Gastroesophageal sphincter (tissue), 4 donors: Measurements from ENCODE around the gene MEN1. TPM values are rescaled to one million over a fixed set of nuclear protein-coding genes. Genes with fewer than 3 reads are reported as not detected.

Source experiments
- ATAC-seq: fragments of 150-250 bp; one replicate; pipeline ENCODE4 v1.9.1; 2016; ENCODE audit warnings: mild to moderate bottlenecking, moderate library complexity
- H3K27ac ChIP-seq, 4 donors: fragments of 200-600 bp; sonication (generic) in 3 of 4; 1 replicate in 3 of 4; 2 replicates in 1 of 4; pipeline ENCODE4 v1.5.1; 2016 to 2019
- H3K27me3 ChIP-seq: fragments of 200-600 bp; sonication (generic); one replicate; pipeline ENCODE4 v1.5.1; 2019
- H3K36me3 ChIP-seq, 2 donors: fragments of 200-600 bp; sonication (generic); one replicate each; pipeline ENCODE4 v1.5.1; 2019; ENCODE audit warnings: control low read depth in 1 of 2
- H3K4me1 ChIP-seq, 3 donors: fragments of 200-600 bp; sonication (generic); 1 replicate in 2 of 3; 2 replicates in 1 of 3; pipeline ENCODE4 v1.5.1; 2016 to 2019; ENCODE audit warnings: control low read depth in 2 of 3
- H3K4me3 ChIP-seq, 2 donors: fragments of 200-600 bp; sonication (generic); one replicate each; pipeline ENCODE4 v1.5.1; 2019; ENCODE audit warnings: mild to moderate bottlenecking in 1 of 2, moderate library complexity in 1 of 2
- H3K9me3 ChIP-seq, 3 donors: fragments of 200-600 bp; sonication (generic); one replicate each; pipeline ENCODE4 v1.5.1; 2017 to 2019; ENCODE audit warnings: control low read depth in 2 of 3
- EP300 ChIP-seq: sonication (generic); formaldehyde crosslinking; IDR thresholded peaks from one replicate; pipeline ENCODE4 v1.6.1; 2017; ENCODE audit warnings: antibody characterized with exemption, mild to moderate bottlenecking
- POLR2A ChIP-seq, 2 donors: fragments of 450-650 bp; IDR thresholded peaks; one replicate each; pipeline ENCODE4 v1.6.1; 2017; ENCODE audit warnings: antibody characterized with exemption in 2 of 2, mild to moderate bottlenecking in 2 of 2, moderate library complexity in 1 of 2
- POLR2AphosphoS5 ChIP-seq: sonication (generic); formaldehyde crosslinking; IDR thresholded peaks from one replicate; pipeline ENCODE4 v1.6.1; 2017; ENCODE audit warnings: antibody characterized with exemption
- WGBS, 2 donors: methylation state at CpG; one replicate each; pipeline ENCODE4 v1.1.5; 2018; ENCODE audit warnings: low coverage in 1 of 2; 5-methylcytosine and 5-hydroxymethylcytosine counted together
- total RNA-seq, 4 donors: library from RNA; depleted of rRNA; stranded (reverse); fragments of >200 nt; gene quantifications; one replicate each; pipeline ENCODE4 v1.1.0, GENCODE V29; 2016
- TF ChIP-seq, protein P1 (sequence below), 4 experiments: fragments of 200-600 bp in 2 of 4; fragments of 450-650 bp in 2 of 4; sonication (generic) in 1 of 4; IDR thresholded peaks; one replicate each; pipeline ENCODE4 v1.5.1; 2017 to 2019; ENCODE audit warnings: antibody characterized with exemption in 4 of 4, mild to moderate bottlenecking in 2 of 4, moderate library complexity in 2 of 4

MEN1 gene
- total RNA-seq, 4 donors from 2014 or later, result 7.1 to 20.9 (median 11.6) TPM

DNA sequence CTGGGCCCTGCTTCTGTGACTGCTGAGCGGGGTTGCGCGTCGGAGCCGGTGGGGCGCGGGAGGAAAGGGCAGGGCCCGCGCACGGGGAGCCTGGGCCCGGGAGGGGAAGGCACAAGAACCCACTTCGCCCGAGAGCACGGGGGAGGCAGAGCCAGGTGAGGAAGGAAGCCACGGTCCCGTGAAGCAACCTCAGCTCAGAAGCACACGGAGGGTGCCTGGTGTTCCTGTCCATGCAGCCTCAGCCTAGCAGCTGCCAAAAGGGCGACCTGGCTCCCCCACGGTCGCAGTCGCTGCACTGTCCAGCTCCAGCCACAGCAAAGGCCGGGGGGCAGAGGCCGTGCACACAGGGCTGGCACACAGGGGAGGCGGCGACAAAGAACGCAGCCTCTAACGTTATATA lies 43.4 kb upstream of the MEN1 start:
- WGBS, 2 donors, result 73 to 81% methylated on average over 17 to 19 of the region's 27 CpGs
- Histone ChIP-seq H3K4me1 (peaks cover 15 to 99% (median 72%) of the 10 kb centered on the region in 3 donors), H3K27ac (peak overlapping the region in 3 of 4 donors; percentile 90 to 97 (median 97)), H3K4me3 (no peak overlapping the region), H3K27me3 (no peaks in the 10 kb centered on the region), H3K9me3 (no peaks in the 10 kb centered on the region), H3K36me3 (peaks cover 0 to 42% of the 10 kb centered on the region in 2 donors)
- ATAC-seq, result no peak
- TF ChIP-seq POLR2A (IDR thresholded peaks at IDR 0.05), result no peak
- no peak for TF ChIP-seq POLR2AphosphoS5
- TF ChIP-seq EP300, result no peak
- TF ChIP-seq, protein P1, sequence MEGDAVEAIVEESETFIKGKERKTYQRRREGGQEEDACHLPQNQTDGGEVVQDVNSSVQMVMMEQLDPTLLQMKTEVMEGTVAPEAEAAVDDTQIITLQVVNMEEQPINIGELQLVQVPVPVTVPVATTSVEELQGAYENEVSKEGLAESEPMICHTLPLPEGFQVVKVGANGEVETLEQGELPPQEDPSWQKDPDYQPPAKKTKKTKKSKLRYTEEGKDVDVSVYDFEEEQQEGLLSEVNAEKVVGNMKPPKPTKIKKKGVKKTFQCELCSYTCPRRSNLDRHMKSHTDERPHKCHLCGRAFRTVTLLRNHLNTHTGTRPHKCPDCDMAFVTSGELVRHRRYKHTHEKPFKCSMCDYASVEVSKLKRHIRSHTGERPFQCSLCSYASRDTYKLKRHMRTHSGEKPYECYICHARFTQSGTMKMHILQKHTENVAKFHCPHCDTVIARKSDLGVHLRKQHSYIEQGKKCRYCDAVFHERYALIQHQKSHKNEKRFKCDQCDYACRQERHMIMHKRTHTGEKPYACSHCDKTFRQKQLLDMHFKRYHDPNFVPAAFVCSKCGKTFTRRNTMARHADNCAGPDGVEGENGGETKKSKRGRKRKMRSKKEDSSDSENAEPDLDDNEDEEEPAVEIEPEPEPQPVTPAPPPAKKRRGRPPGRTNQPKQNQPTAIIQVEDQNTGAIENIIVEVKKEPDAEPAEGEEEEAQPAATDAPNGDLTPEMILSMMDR (IDR thresholded peaks at IDR 0.05), result no peak

DNA sequence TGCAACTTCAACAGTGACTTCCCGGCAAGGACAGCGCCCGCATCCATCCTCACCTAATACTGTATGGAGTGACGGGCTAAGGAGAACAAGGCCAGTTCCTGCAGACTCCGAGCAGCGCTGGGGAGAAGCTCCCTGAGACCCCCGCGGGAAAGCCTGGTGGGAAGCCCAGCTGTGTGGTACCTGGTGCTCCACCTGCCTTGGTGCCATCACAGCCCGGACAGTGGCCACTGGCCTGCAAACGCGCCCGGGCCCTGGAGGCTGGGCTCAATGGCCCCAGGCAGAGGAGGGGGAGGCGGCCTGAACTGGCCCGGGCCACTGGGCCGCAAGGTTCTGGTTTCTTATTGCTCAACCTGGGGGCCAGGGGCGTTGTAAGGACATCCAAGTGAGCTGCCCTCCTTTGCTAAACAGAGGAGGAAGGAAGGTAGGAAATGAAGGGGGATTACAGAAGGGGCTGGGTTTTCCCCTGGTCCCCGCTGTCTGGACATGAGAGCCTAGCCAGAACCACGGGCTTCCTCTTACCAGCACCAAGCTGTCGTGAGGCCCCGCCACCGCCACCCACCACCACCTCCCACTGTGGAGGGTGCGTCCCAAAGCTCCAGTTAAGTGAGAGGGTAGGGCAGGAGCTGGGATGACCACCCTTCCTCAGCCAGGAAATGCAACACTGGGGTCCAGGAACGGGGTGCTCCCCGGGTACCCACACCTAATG lies 42.6 kb upstream of the MEN1 start:
- WGBS, 2 donors, result 43 to 88% methylated on average over 4 of the region's 24 CpGs
- peak overlapping the region in 3 of 4 donors; percentile 90 to 97 (median 97) for H3K27ac ChIP-seq
- no peaks in the 10 kb centered on the region for H3K9me3 ChIP-seq
- H3K4me1 ChIP-seq, result peaks cover 15 to 99% (median 68%) of the 10 kb centered on the region in 3 donors
- TF ChIP-seq, protein P1 (IDR thresholded peaks at IDR 0.05), result no peak
- TF ChIP-seq POLR2AphosphoS5, result no peak
- no peak for TF ChIP-seq EP300
- no peak for TF ChIP-seq POLR2A (IDR thresholded peaks at IDR 0.05)
- no peaks in the 10 kb centered on the region for H3K27me3 ChIP-seq
- ATAC-seq, result no peak
- peaks cover 0 to 35% of the 10 kb centered on the region in 2 donors for H3K36me3 ChIP-seq
- no peak overlapping the region for H3K4me3 ChIP-seq

DNA sequence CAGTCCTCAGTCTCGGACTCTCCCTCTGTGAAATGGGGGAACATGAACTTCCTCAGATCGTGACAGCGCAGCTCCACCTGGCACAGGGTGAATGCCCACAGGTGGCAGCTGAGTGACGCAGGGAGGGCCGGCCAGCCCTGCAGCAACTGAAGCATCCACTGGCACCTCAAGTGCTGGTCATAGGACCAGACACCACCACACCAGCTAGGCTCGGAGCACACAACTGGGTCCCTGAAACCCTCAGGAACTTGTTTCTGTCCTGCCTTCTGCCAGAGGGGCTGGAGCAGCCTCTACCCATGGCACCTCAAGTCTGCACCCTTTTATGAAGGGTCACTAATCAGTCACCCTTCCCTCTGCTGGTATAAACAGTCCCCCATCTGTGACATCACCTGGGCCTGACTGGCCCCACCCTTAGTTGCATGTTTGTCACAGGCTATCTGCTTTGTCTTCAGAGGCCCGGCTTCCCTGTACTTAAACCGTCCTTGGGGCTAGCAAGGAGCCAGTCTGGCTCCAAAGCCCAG lies 41.5 kb upstream of the MEN1 start:
- H3K4me1 ChIP-seq, result peaks cover 15 to 98% (median 66%) of the 10 kb centered on the region in 3 donors

DNA sequence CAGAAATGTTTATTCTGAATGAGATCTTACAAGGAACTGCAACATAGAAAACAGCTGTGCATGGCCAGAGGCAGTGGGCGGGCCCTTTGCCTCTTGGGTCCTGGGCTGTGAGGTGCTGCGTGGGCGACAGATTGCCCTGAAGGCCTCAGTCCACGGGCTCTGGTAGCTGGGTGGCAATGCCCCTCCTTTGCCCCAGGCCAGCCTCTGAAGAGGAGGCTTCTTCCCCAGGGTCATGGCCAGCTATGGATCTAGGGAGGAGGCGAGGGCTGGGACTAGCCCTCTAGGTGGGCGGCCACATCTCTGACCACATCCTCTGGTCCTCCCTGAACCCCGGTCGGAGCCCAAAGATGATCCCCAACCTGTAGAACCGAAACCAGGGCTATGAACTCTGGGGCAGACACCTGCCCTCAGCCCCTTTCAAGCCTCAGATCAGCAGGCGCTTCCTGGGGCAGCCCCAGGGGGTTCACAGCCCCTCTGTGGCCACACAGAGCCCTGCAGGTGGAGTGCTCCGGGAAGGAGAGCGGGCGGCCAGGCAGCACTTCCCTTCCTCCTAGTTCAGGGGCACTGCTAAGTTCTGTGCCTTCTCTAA lies 40.7 kb upstream of the MEN1 start:
- Histone ChIP-seq H3K4me3 (no peak overlapping the region), H3K9me3 (no peaks in the 10 kb centered on the region), H3K27me3 (no peaks in the 10 kb centered on the region), H3K36me3 (peaks cover 0 to 29% of the 10 kb centered on the region in 2 donors), H3K4me1 (peaks cover 7 to 91% (median 57%) of the 10 kb centered on the region in 3 donors), H3K27ac (peak overlapping the region; percentile 13 to 97 (median 94))
- no peak for ATAC-seq
- TF ChIP-seq, protein P1 (IDR thresholded peaks at IDR 0.05), result no peak
- TF ChIP-seq EP300 (no peak), POLR2A (IDR thresholded peaks at IDR 0.05) (no peak), POLR2AphosphoS5 (no peak)
- WGBS, 2 donors, result no CpG with 5 or more reads among the region's 13 CpGs

More for the DNA sequence above, 41.5 kb upstream of the MEN1 start:
- Histone ChIP-seq H3K9me3 (no peaks in the 10 kb centered on the region), H3K36me3 (peaks cover 0 to 29% of the 10 kb centered on the region in 2 donors), H3K27ac (peak overlapping the region in 3 of 4 donors; percentile 90 to 97 (median 97)), H3K4me3 (no peak overlapping the region), H3K27me3 (no peaks in the 10 kb centered on the region)
- no peak for TF ChIP-seq EP300
- TF ChIP-seq, protein P1 (IDR thresholded peaks at IDR 0.05), result no peak
- TF ChIP-seq POLR2A (IDR thresholded peaks at IDR 0.05), result no peak
- TF ChIP-seq POLR2AphosphoS5, result no peak
- ATAC-seq, result no peak
- WGBS, 2 donors, result 38 to 80% methylated on average over 2 to 3 of the region's 8 CpGs
